Right hindlimb (tissue), 1 donor: Measurements from ENCODE around the gene PGM5.

ENCODE experiments used
- DNase-seq: peaks from one replicate; pipeline ENCODE4 v3.0.0-alpha.2; 2018

Gene PGM5

GRCh38 chr9:68446836-68447235 is 90.4 kb downstream of the PGM5 start:
- peak; percentile 28 for DNase-seq

DNA sequence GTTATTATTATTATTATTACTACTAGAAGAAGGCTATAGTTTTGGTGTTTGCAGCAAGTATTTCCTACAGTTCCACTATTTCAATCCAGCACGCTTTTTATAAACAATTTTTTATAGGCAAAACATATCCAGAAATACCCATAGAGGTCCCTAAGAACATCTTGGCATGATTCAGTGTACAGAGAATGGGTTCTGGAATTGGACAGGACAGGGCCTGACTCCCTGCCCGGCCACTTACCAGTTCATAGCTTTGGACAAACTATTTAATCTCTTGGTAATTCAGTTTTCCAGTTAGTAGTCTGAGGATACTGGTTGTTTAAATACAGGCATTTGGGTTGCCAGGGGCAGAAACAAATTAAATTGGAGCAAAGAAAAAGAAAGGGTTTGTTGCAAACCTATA is 91.2 kb downstream of the PGM5 start:
- DNase-seq: no peak

DNA sequence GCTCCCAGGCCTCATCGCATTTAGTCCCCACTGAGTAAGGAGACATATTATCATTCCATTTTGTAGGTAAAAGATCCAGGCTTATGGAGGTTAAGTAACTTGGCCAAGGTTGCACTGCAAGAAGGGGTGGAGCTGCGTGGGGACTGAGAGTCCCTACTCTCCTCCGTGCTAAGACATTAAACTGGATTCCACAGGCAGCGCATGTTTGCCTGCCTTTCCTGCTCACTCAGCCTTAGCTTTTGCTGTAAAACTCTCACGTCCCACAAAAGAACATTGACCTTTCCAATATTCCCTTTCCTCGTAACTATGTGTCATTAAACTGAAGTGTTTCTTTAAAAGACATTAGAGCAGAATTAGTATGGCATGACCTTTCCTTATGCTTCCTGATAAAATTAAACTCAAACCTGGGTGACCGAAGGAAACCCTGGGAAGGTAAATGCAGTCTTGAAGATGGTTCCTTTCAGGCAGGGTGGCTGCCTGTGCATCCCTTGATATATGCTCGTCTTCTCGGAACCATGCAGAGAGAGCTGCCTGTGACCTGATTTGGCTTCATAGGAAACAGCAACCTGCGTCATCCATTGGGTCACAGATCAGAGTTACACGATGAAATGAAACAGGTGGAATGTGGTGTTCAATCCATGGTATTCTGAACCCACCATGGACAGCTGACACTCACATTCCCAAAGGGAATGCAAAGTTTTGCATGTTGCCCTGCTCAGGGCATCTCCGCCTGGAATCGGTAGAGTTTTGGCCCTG is 98.3 kb downstream of the PGM5 start:
- DNase-seq: no peak

- DNase-seq: no peak
Measured at GRCh38 chr9:68455451-68455850, 99.0 kb downstream of the PGM5 start.

DNA sequence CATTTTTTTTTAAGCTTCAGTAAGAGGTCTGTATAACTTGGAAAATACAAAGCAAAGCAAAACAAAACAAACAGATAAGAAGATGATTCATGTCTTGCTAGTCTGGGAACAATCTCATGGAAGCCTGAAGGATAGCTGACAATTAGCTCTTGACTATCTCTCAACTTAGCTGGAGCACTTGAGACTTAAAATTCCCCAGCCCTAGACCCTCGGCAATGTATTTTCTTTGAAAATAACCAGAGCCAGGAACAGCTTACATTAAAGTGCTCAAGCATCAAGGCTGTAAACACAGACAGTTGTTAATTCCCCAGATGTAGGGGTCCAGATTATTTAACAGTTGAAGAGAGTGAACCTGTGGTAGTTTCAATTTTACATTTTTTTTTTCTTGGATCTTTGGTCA is 101.4 kb downstream of the PGM5 start:
- no peak for DNase-seq

GRCh38 chr9:68458918-68459317 is 102.5 kb downstream of the PGM5 start:
- DNase-seq: no peak

DNA sequence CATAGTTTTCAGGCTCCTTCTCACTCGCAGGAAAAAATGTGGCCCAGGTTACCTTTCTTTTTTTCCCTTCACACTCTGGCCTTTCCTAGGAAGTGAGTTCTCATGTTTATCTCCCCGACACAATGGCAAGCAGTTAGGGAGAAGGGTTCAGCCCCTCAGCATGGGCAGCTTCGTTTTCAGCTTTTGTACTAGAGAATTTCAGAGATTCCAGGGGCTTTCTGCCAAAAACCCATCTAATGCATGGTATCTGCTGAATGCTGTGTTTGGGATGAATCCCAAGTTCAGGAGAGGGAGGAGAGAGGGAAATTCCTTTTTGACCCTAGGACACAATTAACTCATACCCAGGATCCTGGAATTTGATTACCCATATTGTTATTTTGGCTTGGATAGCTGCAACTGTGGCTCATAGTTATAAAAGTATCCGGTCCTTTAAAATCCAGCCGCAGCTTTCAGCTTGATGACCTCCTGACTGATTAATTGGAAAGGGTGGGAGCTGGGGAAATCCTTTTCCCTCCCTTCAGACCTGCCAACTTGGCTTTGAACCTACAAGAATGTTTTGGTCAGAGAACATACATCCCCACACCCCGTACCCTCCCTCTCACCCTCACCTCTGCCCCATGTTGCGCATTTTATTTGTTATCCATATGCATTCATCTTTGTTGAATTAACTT is 105.8 kb downstream of the PGM5 start:
- no peak for DNase-seq

- no peak for DNase-seq
Measured at GRCh38 chr9:68470067-68470466, 113.7 kb downstream of the PGM5 start.

DNA sequence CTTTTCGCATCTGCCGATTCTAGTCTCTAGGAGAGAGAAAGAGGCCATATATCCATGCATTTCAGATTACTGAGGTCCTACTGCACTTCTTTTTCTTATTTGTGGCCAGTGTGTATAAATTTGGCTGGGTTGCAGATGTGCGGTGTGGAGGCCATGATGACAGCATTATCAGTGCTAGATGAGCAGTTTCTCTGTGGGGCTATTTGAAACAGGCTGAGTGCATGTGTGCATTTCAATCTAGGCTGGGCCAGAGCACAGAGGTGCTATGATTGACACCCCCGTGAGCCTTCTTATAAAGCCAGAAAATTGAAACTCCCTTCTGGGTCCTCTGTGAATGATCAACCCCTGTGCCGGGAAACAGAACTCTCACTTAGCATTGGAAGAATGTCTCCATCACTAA is 114.2 kb downstream of the PGM5 start:
- no peak for DNase-seq

- DNase-seq: no peak
Measured at GRCh38 chr9:68472119-68472518, 115.7 kb downstream of the PGM5 start.

GRCh38 chr9:68473790-68474189 is 117.4 kb downstream of the PGM5 start:
- no peak for DNase-seq

DNA sequence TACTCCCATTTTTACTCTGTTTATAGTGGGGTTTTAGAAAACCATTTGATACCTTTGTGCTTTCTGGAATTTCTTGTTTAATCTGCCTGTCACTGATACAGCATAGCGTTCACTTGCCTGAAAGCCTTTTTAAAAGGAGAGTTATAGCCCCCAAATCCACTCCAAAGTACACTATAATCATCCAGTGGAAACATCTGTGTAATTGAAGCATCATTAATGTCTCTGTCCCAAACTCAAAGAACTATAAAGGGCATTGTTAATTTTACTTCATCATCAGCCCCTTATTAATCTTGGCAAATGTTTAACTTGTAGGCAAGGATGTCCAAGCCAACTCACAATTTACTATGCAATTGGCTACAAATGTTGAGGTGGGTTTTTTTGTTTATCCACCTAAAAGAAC is 120.0 kb downstream of the PGM5 start:
- DNase-seq: no peak

GRCh38 chr9:68476847-68477246 is 120.4 kb downstream of the PGM5 start:
- DNase-seq: no peak

DNA sequence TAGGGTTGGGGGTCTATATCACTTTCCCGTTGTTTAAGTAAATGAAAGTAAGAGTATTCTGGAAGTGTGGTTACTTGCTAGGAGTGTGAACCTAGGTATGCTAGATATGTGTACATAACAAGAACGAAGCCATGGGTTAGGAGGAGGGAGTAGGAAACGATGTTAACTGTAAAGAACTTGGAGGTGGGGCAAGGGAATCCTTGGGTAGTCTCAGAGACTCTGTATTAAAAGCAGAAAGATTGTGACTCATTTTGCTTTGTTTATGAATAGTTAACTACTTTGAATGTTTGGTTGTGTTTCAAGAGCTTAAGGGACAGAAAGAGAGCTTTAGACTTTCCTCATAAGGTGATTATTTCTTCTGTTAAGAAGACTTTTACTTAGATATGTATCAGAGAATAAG is 124.4 kb downstream of the PGM5 start:
- no peak for DNase-seq

DNA sequence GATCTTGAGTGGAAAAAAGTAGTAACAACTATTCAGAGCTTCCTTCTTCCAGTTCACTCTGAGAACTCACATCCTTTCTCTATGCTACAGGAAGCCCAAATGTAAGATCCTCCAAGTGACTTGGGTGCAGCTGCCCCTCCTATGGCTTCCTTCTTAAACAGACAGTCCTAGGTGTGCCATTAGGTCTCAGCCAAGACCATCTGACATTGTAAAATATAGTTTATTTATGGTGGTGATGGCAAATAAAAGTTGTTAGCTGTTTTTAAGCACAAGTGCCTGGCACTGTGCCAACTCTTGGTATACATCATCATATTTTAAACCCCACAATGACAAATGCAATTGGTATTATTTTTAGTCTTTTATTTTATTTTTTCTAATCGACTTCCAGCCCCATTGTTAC is 126.1 kb downstream of the PGM5 start:
- no peak for DNase-seq

DNA sequence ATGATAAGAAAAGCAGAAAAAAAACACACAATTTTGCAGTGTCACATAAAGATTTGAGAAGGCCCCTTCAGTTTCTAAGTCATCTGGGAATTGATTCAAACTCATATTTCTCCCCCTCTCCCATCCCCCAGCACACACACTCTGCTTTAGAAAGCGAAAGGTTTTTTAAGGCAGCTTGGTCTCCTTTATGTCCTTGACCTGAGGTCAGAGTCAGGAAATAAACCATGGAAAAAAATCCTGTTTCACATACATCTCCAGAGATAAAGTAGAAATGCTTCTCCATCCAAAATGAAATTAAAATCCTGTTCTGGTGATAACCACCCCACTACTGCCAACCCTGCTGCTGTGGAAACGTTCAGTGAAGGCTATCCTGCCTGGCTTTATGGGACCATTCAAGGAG is 131.7 kb downstream of the PGM5 start:
- no peak for DNase-seq

DNA sequence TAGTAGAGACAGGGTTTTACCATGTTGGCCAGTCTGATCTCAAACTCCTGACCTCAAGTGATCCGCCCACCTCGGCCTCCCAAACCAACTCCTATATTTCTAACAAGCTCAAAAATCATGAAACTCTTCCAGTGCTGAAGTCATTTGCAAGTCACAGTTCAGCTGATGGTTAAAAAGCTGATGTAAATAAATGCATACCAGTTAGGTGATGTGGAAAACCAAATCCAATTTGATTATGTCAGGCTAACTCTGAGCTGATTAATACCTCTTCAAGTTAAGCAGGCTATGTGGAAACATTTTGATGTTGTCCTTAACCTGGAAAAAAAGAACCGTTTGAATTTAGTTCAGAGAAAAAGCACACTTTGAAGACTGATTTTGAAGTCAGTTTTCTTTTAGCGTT is 133.2 kb downstream of the PGM5 start:
- no peak for DNase-seq

DNA sequence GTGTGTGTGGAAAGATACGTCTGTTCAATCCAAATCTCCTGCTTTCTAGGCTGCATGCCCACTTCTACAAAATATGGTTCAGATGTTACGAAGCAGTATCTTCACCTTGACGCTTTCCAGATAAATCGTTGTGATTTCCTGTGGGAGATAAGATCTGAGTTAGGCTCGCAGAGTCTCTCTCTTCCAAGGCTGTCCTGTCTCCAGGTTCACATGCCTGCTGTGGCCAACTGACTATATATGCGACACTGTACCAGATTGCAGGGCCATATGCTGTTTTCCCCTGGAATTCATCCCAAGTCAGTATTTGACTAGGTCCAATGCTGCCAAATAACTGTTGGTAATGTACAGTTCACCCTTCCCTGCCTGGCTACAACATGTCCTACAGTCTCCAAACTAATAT is 136.4 kb downstream of the PGM5 start:
- DNase-seq: no peak

- no peak for DNase-seq
Measured at GRCh38 chr9:68493541-68493940, 137.1 kb downstream of the PGM5 start.

GRCh38 chr9:68493958-68494577 is 137.7 kb downstream of the PGM5 start:
- no peak for DNase-seq

DNA sequence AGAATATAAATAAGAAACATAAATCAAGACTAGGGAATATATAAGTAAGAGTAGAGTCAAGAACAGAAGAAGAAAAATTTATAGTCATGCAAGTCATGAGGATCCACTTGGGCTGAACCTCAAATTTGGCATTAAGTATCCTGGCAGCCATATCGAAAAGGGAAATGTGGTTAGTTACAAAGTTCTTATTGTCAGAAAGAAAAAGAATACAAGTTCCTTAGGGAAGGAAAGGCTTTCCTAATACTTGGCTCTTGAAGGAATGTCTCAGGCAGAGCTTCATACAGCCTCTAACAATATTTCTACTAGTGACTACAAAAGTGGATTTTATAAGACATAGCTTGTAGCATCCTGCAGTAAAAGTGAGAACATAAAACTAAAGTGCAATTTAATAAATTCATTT is 138.8 kb downstream of the PGM5 start:
- peak; percentile 37 for DNase-seq

DNA sequence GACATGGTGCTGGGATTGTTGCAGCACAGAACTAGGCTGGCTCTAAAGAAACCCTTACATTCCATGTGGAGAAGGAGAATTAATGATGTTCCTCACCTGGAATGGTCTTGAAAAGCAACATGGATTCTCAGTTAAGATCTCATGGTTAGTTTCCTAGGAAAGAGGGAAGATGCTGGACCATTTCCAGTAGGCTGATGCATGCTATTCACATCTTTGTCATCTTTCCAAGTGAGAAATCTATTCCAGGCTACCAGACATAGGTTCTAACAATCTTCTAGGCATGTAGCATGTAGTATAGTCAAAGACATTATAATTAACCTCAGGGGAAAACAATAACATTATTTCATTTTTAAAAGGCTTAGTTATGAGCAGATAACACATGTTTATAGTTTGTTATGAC is 139.9 kb downstream of the PGM5 start:
- DNase-seq: no peak

- no peak for DNase-seq
Measured at GRCh38 chr9:68497629-68498028, 141.2 kb downstream of the PGM5 start.

GRCh38 chr9:68498816-68499215 is 142.4 kb downstream of the PGM5 start:
- no peak for DNase-seq
